Testis (tissue), 3 donors: Measurements from ENCODE around the gene TSTD1. TPM values are rescaled to one million over a fixed set of nuclear protein-coding genes. Genes with fewer than 3 reads are reported as not detected.
"Not testable (repeated sequence)": the region's sequence is repeated elsewhere in the genome, so short reads cannot be mapped to it uniquely, and the experiment has no call there.

Experiments
- DNase-seq: peaks from one replicate; pipeline ENCODE4 v3.0.0-alpha.2; 2019
- H3K27ac ChIP-seq, 2 donors: fragments of 200-600 bp; sonication (generic); one replicate each; pipeline ENCODE4 v1.5.1; 2019
- H3K27me3 ChIP-seq: fragments of 200-600 bp; sonication (generic); one replicate; pipeline ENCODE4 v1.5.1; 2019
- H3K36me3 ChIP-seq: fragments of 200-600 bp; sonication (generic); one replicate; pipeline ENCODE4 v1.5.1; 2017; ENCODE audit warnings: low read depth; ENCODE audit errors: missing control alignments
- H3K4me1 ChIP-seq: fragments of 200-600 bp; sonication (generic); one replicate; pipeline ENCODE4 v1.5.1; 2019
- H3K4me3 ChIP-seq, 2 donors: fragments of 200-600 bp; sonication (generic); one replicate each; pipeline ENCODE4 v1.5.1; 2017 to 2019
- H3K9me3 ChIP-seq: fragments of 200-600 bp; sonication (generic); one replicate; pipeline ENCODE4 v1.5.1; 2017
- POLR2A ChIP-seq: fragments of 450-650 bp; IDR thresholded peaks from one replicate; pipeline ENCODE4 v1.6.1; 2017; ENCODE audit warnings: antibody characterized with exemption, mild to moderate bottlenecking, moderate library complexity
- WGBS, 2 donors: methylation state at CpG; one replicate each; pipeline ENCODE4 v1.1.5; 2018; 5-methylcytosine and 5-hydroxymethylcytosine counted together
- intact Hi-C: fragments of 100-400 bp; cut with DNase I; formaldehyde crosslinking; loops from one replicate; pipeline ENCODE4 v1.15.1; 2023; ENCODE audit warnings: low total_unique reads
- polyA plus RNA-seq: library from polyadenylated mRNA; stranded (reverse); fragments of 350-450 nt; fragmentation: Illumina TruSeq; extraction: RNeasy Lipid Tissue Mini Kit (QIAGEN cat#74804); gene quantifications from one replicate; pipeline ENCODE4 v1.2.3, GENCODE V29; 2014; ENCODE audit warnings: low read depth, low replicate concordance; ENCODE audit not compliant: insufficient read depth
- total RNA-seq, 2 donors: library from RNA; depleted of rRNA; stranded (reverse); fragments of >200 nt; gene quantifications; one replicate each; pipeline ENCODE4 v1.2.3, GENCODE V29; 2016
- TF ChIP-seq, protein P1 (sequence below), 3 experiments: fragments of 450-650 bp in 2 of 3; fragments of 200-600 bp in 1 of 3; sonication (generic) in 1 of 3; IDR thresholded peaks; one replicate each; pipeline ENCODE4 v1.5.1; 2016 to 2019; ENCODE audit warnings: antibody characterized with exemption in 3 of 3, mild to moderate bottlenecking in 2 of 3, moderate library complexity in 1 of 3

The TSTD1 gene
- total and polyA plus RNA-seq, 3 donors from 2014 or later: 52.2 to 103 (median 100) TPM

DNA sequence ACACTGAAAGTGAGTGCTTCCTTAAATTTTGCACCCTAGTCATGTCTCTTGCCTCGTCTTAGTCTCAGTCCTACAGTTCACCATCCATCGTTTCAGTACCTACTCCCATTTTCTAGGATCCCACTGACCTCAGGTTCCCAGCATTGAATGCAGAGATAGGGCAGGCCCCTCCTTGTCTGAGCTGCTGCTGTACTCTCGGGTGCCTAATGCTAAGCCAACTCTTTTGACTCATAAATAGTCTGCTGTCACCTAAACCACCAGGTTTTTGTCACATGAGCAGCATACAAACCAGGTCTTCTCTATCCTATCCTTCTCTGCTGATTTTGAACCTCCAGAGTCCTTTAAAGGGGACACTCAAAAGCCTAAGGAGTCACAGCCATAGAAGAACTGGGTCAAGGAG is 27.9 kb upstream of the TSTD1 start:
- TF ChIP-seq, protein P1, sequence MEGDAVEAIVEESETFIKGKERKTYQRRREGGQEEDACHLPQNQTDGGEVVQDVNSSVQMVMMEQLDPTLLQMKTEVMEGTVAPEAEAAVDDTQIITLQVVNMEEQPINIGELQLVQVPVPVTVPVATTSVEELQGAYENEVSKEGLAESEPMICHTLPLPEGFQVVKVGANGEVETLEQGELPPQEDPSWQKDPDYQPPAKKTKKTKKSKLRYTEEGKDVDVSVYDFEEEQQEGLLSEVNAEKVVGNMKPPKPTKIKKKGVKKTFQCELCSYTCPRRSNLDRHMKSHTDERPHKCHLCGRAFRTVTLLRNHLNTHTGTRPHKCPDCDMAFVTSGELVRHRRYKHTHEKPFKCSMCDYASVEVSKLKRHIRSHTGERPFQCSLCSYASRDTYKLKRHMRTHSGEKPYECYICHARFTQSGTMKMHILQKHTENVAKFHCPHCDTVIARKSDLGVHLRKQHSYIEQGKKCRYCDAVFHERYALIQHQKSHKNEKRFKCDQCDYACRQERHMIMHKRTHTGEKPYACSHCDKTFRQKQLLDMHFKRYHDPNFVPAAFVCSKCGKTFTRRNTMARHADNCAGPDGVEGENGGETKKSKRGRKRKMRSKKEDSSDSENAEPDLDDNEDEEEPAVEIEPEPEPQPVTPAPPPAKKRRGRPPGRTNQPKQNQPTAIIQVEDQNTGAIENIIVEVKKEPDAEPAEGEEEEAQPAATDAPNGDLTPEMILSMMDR (IDR thresholded peaks at IDR 0.05): no peak
- TF ChIP-seq POLR2A: no peak
- no peak for DNase-seq
- intact Hi-C loops: no loop called here
- H3K36me3 ChIP-seq: no peaks in the 10 kb centered on the region
- H3K9me3 ChIP-seq: no peaks in the 10 kb centered on the region
- no peak overlapping the region for H3K27ac ChIP-seq
- no peaks in the 10 kb centered on the region for H3K27me3 ChIP-seq
- 58 to 78% methylated on average over 3 of the region's 3 CpGs for WGBS, 2 donors
- no peaks in the 10 kb centered on the region for H3K4me1 ChIP-seq
- no peak overlapping the region for H3K4me3 ChIP-seq

DNA sequence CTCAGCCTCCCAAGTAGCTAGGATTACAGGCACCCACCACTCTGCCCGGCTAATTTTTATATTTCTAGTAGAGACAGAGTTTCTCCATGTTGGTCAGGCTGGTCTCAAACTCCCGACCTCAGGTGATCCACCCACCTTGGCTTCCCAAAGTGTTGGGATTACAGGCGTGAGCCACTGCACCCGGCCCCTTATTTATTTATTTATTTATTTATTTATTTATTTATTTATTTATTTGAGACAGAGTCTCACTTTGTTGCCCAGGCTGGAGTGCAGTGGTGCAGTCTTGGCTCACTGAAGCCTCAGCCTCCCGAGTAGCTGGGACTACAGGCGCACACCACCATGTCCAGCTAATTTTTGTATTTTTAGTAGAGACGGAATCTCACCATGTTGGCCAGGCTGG is 26.9 kb upstream of the TSTD1 start:
- H3K9me3 ChIP-seq, DNase-seq, H3K4me1 ChIP-seq, H3K4me3 ChIP-seq, intact Hi-C loops, H3K27me3 ChIP-seq, H3K27ac ChIP-seq, H3K36me3 ChIP-seq: not testable (repeated sequence)
- WGBS, 2 donors: 79 to 93% methylated on average over 6 to 7 of the region's 7 CpGs

DNA sequence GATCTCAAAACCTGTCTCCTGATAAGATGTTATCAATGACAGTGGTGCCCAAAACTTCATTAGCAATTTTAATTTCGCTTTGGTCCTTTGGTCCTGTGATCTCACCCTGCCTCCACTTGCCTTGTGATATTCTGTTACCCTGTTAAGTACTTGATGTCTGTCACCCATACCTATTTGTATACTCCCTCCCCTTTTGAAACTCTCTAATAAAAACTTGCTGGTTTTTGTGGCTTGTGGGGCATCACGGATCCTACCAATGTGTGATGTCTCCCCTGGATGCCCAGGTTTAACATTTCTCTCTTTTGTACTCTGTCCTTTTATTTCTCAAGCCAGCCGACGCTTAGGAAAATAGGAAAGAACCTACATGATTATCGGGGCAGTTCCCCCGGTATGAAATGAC is 25.2 kb upstream of the TSTD1 start:
- intact Hi-C loops, H3K9me3 ChIP-seq, H3K4me3 ChIP-seq, DNase-seq, H3K4me1 ChIP-seq, H3K36me3 ChIP-seq, H3K27ac ChIP-seq, H3K27me3 ChIP-seq: not testable (repeated sequence)
- 67 to 77% methylated on average over 6 of the region's 6 CpGs for WGBS, 2 donors

DNA sequence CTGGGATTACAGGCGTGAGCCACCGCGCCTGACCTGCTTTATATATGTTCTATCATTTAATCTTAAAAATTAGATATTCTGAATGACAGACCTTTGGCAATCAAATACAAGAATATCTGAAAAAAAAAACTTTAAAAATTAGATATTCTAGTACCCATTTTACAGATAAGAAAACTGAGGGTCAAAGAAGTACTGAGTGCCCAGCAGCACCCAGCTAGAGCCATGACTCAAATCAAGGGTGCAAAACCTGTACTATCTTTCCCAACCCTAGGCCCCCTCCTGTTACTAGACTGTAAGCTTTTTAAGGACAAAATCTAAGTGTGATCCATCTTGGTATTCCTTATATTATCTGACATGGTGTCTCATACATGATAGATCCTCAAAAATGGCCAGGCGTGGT is 22.7 kb upstream of the TSTD1 start:
- intact Hi-C loops: no loop called here
- 94 to 96% methylated on average over 4 of the region's 4 CpGs for WGBS, 2 donors
- Histone ChIP-seq H3K4me1 (no peaks in the 10 kb centered on the region), H3K9me3 (no peaks in the 10 kb centered on the region), H3K36me3 (no peaks in the 10 kb centered on the region), H3K27me3 (no peaks in the 10 kb centered on the region), H3K4me3 (no peak overlapping the region), H3K27ac (no peak overlapping the region)
- TF ChIP-seq POLR2A: no peak
- TF ChIP-seq, protein P1 (IDR thresholded peaks at IDR 0.05): no peak
- no peak for DNase-seq

DNA sequence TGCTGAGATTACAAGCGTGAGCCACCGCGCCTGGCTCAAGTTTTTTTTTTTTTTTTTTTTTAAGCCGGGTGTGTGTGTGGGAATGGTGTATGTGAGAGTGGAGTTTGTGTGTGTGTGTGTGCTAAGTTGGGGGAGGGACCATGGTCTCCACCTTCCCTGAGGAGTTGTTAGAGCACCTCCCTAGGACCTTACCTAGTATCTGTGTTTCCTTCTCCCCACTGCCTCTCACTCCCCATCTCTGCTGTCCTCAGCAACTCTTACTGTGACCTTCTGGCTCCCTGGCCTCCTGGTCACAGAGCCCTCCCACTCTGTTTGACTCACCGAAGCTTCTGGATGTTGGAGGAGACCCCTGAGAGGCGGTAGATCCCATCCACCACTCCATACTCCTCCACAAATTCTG is 20.5 kb upstream of the TSTD1 start:
- Histone ChIP-seq H3K9me3 (no peaks in the 10 kb centered on the region), H3K36me3 (no peaks in the 10 kb centered on the region), H3K4me1 (no peaks in the 10 kb centered on the region), H3K4me3 (no peak overlapping the region), H3K27me3 (no peaks in the 10 kb centered on the region), H3K27ac (no peak overlapping the region)
- DNase-seq: no peak
- no peak for TF ChIP-seq POLR2A
- TF ChIP-seq, protein P1 (IDR thresholded peaks at IDR 0.05): no peak
- intact Hi-C loops: no loop called here
- 62 to 79% methylated on average over 6 of the region's 6 CpGs for WGBS, 2 donors

DNA sequence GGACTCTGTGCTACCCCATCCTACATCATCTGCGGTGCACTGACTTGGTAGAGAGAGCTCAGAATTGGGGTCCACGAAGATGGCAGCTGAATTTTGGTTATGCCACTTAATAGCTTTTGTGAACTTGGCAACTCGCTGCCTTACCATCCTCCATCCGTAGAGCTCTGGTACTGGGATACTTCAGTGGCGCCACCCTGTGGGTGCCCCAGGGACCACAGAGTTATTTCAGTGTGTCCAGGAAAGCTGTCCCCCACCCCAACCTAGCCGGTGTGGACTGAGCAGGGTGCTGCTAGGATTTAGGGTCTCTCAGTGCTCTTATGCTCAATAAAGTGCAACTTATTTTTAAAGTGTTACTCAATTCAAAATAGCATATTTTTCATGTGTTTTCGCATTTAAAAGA is 16.0 kb upstream of the TSTD1 start:
- WGBS, 2 donors: 81 to 93% methylated on average over 7 of the region's 7 CpGs
- no peak for TF ChIP-seq POLR2A
- TF ChIP-seq, protein P1 (IDR thresholded peaks at IDR 0.05): peak in 1 of 3 experiments; percentile 17
- intact Hi-C loops: no loop called here
- H3K4me3 ChIP-seq: no peak overlapping the region
- no peaks in the 10 kb centered on the region for H3K9me3 ChIP-seq
- DNase-seq: no peak
- H3K27me3 ChIP-seq: no peaks in the 10 kb centered on the region
- H3K4me1 ChIP-seq: no peaks in the 10 kb centered on the region
- no peaks in the 10 kb centered on the region for H3K36me3 ChIP-seq
- H3K27ac ChIP-seq: no peak overlapping the region
